Suprapubic skin (tissue), 3 donors: ENCODE results near the gene RPS16.

Experiments
- CTCF ChIP-seq, 2 donors: fragments of 200-600 bp in 1 of 2; fragments of 450-650 bp in 1 of 2; sonication (generic) in 1 of 2; IDR thresholded peaks; one replicate each; pipeline ENCODE4 v1.5.1; 2016 to 2019; ENCODE audit warnings: antibody characterized with exemption in 2 of 2, mild to moderate bottlenecking in 1 of 2, moderate library complexity in 1 of 2
- EP300 ChIP-seq: sonication (generic); formaldehyde crosslinking; IDR thresholded peaks from one replicate; pipeline ENCODE4 v1.6.1; 2017; ENCODE audit warnings: antibody characterized with exemption
- POLR2A ChIP-seq, 2 donors: fragments of 450-650 bp; IDR thresholded peaks; one replicate each; pipeline ENCODE4 v1.6.1; 2017; ENCODE audit warnings: antibody characterized with exemption in 2 of 2, mild to moderate bottlenecking in 2 of 2, moderate library complexity in 2 of 2

- TF ChIP-seq CTCF (IDR thresholded peaks at IDR 0.05) (peak; percentile 96 to 97), EP300 (no peak), POLR2A (IDR thresholded peaks at IDR 0.05) (peak in 1 of 2 donors; percentile 20)
Observed at GRCh38 chr19:39397360-39398296, 38.1 kb downstream of the RPS16 start.
